Stimulated activated CD8-positive, alpha-beta memory T cell treated with anti-CD3 and anti-CD28 coated beads, Interleukin-4, amount 100 ng/mL, for 1 hour (primary cell): ENCODE results near the gene FBXO28.

Experiments
- DNase-seq, 2 donors: peaks; one replicate each; pipeline ENCODE4 v3.0.0-alpha.2; 2020; ENCODE audit warnings: low read depth in 2 of 2, low spot score in 1 of 2

The FBXO28 gene

GRCh38 chr1:224095339-224095738 lies 18.6 kb upstream of the FBXO28 start:
- no peak for DNase-seq

- no peak for DNase-seq
These were observed 18.0 kb upstream of the FBXO28 start for GRCh38 chr1:224095867-224096266.

- no peak for DNase-seq
These were observed 17.1 kb upstream of the FBXO28 start for GRCh38 chr1:224096773-224097172.

- no peak for DNase-seq
These were observed 15.9 kb upstream of the FBXO28 start for GRCh38 chr1:224098007-224098406.

- DNase-seq, result no peak
These were observed 7.2 kb upstream of the FBXO28 start for GRCh38 chr1:224106568-224107281.

- DNase-seq, result no peak
These were observed 6.7 kb upstream of the FBXO28 start for GRCh38 chr1:224107282-224107625.

GRCh38 chr1:224108991-224109390 lies 4.9 kb upstream of the FBXO28 start:
- DNase-seq, result no peak

- DNase-seq, result no peak
These were observed 3.9 kb upstream of the FBXO28 start for GRCh38 chr1:224109981-224110380.

- no peak for DNase-seq
These were observed 906 bp upstream of the FBXO28 start for GRCh38 chr1:224113005-224113404.

- no peak for DNase-seq
These were observed 380 bp upstream of the FBXO28 start for GRCh38 chr1:224113545-224113917.

- DNase-seq, result no peak
These were observed 870 bp downstream of the FBXO28 start for GRCh38 chr1:224114787-224115175.

- no peak for DNase-seq
These were observed 2.2 kb downstream of the FBXO28 start for GRCh38 chr1:224116131-224116530.

GRCh38 chr1:224118688-224119087 lies 4.8 kb downstream of the FBXO28 start:
- no peak for DNase-seq

GRCh38 chr1:224123136-224123535 lies 9.2 kb downstream of the FBXO28 start:
- no peak for DNase-seq

GRCh38 chr1:224124220-224124619 lies 10.3 kb downstream of the FBXO28 start:
- DNase-seq, result no peak

- DNase-seq, result no peak
These were observed 14.3 kb downstream of the FBXO28 start for GRCh38 chr1:224127925-224128819.

- no peak for DNase-seq
These were observed 17.3 kb downstream of the FBXO28 start for GRCh38 chr1:224131253-224131652.

GRCh38 chr1:224132901-224133300 lies 19.0 kb downstream of the FBXO28 start:
- no peak for DNase-seq

- DNase-seq, result no peak
These were observed 19.9 kb downstream of the FBXO28 start for GRCh38 chr1:224133741-224134299.

GRCh38 chr1:224137518-224137917 lies 23.6 kb downstream of the FBXO28 start:
- no peak for DNase-seq

GRCh38 chr1:224138198-224138597 lies 24.3 kb downstream of the FBXO28 start:
- no peak for DNase-seq

GRCh38 chr1:224141693-224142092 lies 27.8 kb downstream of the FBXO28 start:
- DNase-seq, result no peak
